H9 (cell line): Measurements from ENCODE around the gene ARFGAP1. TPM values are rescaled to one million over a fixed set of nuclear protein-coding genes. Genes with fewer than 3 reads are reported as not detected.

Experiments used
- DNase-seq: peaks from one replicate; pipeline ENCODE4 v3.0.0-alpha.2; 2017
- H2AFZ ChIP-seq: one replicate; pipeline ENCODE4 v1.6.1; 2013; ENCODE audit warnings: mild to moderate bottlenecking, low read length, control low read depth, moderate library complexity
- H2AK5ac ChIP-seq: 2 replicates; pipeline ENCODE4 v1.6.1; 2013; ENCODE audit warnings: low read length, control low read depth, mixed read lengths; ENCODE audit not compliant: insufficient read length
- H2BK120ac ChIP-seq: one replicate; pipeline ENCODE4 v1.6.1; 2013; ENCODE audit warnings: low read depth, mild to moderate bottlenecking, low read length, control low read depth, inconsistent platforms; ENCODE audit not compliant: poor library complexity, severe bottlenecking
- H2BK12ac ChIP-seq: 2 replicates; pipeline ENCODE4 v1.6.1; 2013; ENCODE audit warnings: low read length, control low read depth, mixed read lengths, low read depth; ENCODE audit not compliant: insufficient read length
- H2BK15ac ChIP-seq: 2 replicates; pipeline ENCODE4 v1.6.1; 2013; ENCODE audit warnings: low read depth, low read length, control low read depth
- H2BK20ac ChIP-seq: one replicate; pipeline ENCODE4 v1.6.1; 2013; ENCODE audit warnings: low read depth, mild to moderate bottlenecking, low read length, control low read depth, inconsistent platforms; ENCODE audit not compliant: poor library complexity, severe bottlenecking
- H2BK5ac ChIP-seq: 2 replicates; pipeline ENCODE4 v1.6.1; 2013; ENCODE audit warnings: low read length, control low read depth, mixed read lengths; ENCODE audit not compliant: insufficient read length
- H3K14ac ChIP-seq: 2 replicates; pipeline ENCODE4 v1.6.1; 2013; ENCODE audit warnings: low read length, control low read depth; ENCODE audit not compliant: insufficient read depth
- H3K18ac ChIP-seq: 2 replicates; pipeline ENCODE4 v1.6.1; 2013; ENCODE audit warnings: low read depth, mild to moderate bottlenecking, mixed read lengths, low read length, control low read depth; ENCODE audit not compliant: insufficient read length
- H3K23ac ChIP-seq: 2 replicates; pipeline ENCODE4 v1.6.1; 2013; ENCODE audit warnings: low read length, control low read depth, mixed read lengths, low read depth; ENCODE audit not compliant: insufficient read length
- H3K23me2 ChIP-seq: 2 replicates; pipeline ENCODE4 v1.6.1; 2013; ENCODE audit warnings: low read depth, mild to moderate bottlenecking, mixed read lengths, low read length, control low read depth; ENCODE audit not compliant: insufficient read length, poor library complexity, severe bottlenecking
- H3K27ac ChIP-seq: 2 replicates; pipeline ENCODE4 v1.5.1; 2013; ENCODE audit warnings: low read length, control low read depth, mixed read lengths, low read depth; ENCODE audit not compliant: insufficient read length
- H3K27me3 ChIP-seq: 2 replicates; pipeline ENCODE4 v1.6.1; 2013; ENCODE audit warnings: low read length, control low read depth, inconsistent platforms; ENCODE audit not compliant: insufficient read depth
- H3K4ac ChIP-seq: 2 replicates; pipeline ENCODE4 v1.6.1; 2013; ENCODE audit warnings: low read depth, mild to moderate bottlenecking, control low read depth, inconsistent platforms, low read length, moderate library complexity
- H3K4me1 ChIP-seq: 2 replicates; pipeline ENCODE4 v1.6.1; 2013; ENCODE audit warnings: low read length, control low read depth, inconsistent platforms; ENCODE audit not compliant: insufficient read depth
- H3K4me2 ChIP-seq: 2 replicates; pipeline ENCODE4 v1.6.1; 2013; ENCODE audit warnings: low read length, control low read depth, mixed read lengths; ENCODE audit not compliant: insufficient read length, insufficient read depth
- H3K56ac ChIP-seq: 2 replicates; pipeline ENCODE4 v1.6.1; 2013; ENCODE audit warnings: low read depth, mild to moderate bottlenecking, mixed read lengths, low read length, control low read depth; ENCODE audit not compliant: insufficient read length
- H3K79me1 ChIP-seq: 2 replicates; pipeline ENCODE4 v1.6.1; 2013; ENCODE audit warnings: low read depth, mild to moderate bottlenecking, moderate library complexity, low read length, control low read depth, inconsistent platforms; ENCODE audit not compliant: insufficient read depth, poor library complexity, severe bottlenecking
- H3K79me2 ChIP-seq: 2 replicates; pipeline ENCODE4 v1.6.1; 2013; ENCODE audit warnings: low read length, control low read depth, inconsistent platforms; ENCODE audit not compliant: insufficient read depth
- H3K9ac ChIP-seq: 2 replicates; pipeline ENCODE4 v1.6.1; 2013; ENCODE audit warnings: low read length, control low read depth, mixed read lengths; ENCODE audit not compliant: insufficient read length; ENCODE audit errors: extremely low read depth
- H3K9me3 ChIP-seq: one replicate; pipeline ENCODE4 v1.6.1; 2013; ENCODE audit warnings: low read depth, low read length, inconsistent platforms; ENCODE audit not compliant: control insufficient read depth
- H3T11ph ChIP-seq: one replicate; pipeline ENCODE4 v1.6.1; 2013; ENCODE audit warnings: mild to moderate bottlenecking, low read length, control low read depth, inconsistent platforms
- H4K20me1 ChIP-seq: one replicate; pipeline ENCODE4 v1.6.1; 2013; ENCODE audit not compliant: control insufficient read depth, insufficient read length, insufficient read depth
- H4K5ac ChIP-seq: 2 replicates; pipeline ENCODE4 v1.6.1; 2013; ENCODE audit warnings: low read depth, mild to moderate bottlenecking, mixed read lengths, low read length, control low read depth; ENCODE audit not compliant: insufficient read length
- H4K8ac ChIP-seq: replicated peaks from 2 replicates; pipeline ENCODE4 v1.6.1; 2013; ENCODE audit warnings: low read length, control low read depth, mixed read lengths, low read depth; ENCODE audit not compliant: insufficient read length
- H4K91ac ChIP-seq: 2 replicates; pipeline ENCODE4 v1.6.1; 2013; ENCODE audit warnings: low read depth, mild to moderate bottlenecking, moderate library complexity, mixed read lengths, low read length, control low read depth; ENCODE audit not compliant: insufficient read length
- H3K27ac Mint-ChIP-seq, 3 experiments: 2 replicates in 2 of 3; 3 replicates in 1 of 3; pipeline ENCODE4 v1.8.0; 2020 to 2021; ENCODE audit warnings: mixed read lengths in 3 of 3, mild to moderate bottlenecking in 1 of 3, moderate library complexity in 1 of 3
- H3K27me3 Mint-ChIP-seq: 2 replicates; pipeline ENCODE4 v1.8.0; 2021; ENCODE audit warnings: low read depth, mild to moderate bottlenecking, moderate library complexity, mixed read lengths
- H3K36me3 Mint-ChIP-seq, 3 experiments: 2 replicates in 2 of 3; 3 replicates in 1 of 3; pipeline ENCODE4 v1.8.0; 2020 to 2021; ENCODE audit warnings: low read depth in 3 of 3, mixed read lengths in 3 of 3; ENCODE audit not compliant: insufficient read depth in 1 of 3
- H3K4me1 Mint-ChIP-seq, 2 experiments: 2 replicates each; pipeline ENCODE4 v1.8.0; 2020; ENCODE audit warnings: mixed read lengths in 2 of 2
- H3K4me3 Mint-ChIP-seq, 2 experiments: 2 replicates in 1 of 2; 3 replicates in 1 of 2; pipeline ENCODE4 v1.8.0; 2020 to 2021; ENCODE audit warnings: mild to moderate bottlenecking in 2 of 2, mixed read lengths in 2 of 2, moderate library complexity in 1 of 2
- H3K9me3 Mint-ChIP-seq, 2 experiments: 2 replicates in 1 of 2; 3 replicates in 1 of 2; pipeline ENCODE4 v1.8.0; 2020; ENCODE audit warnings: mild to moderate bottlenecking in 2 of 2, mixed read lengths in 2 of 2, moderate library complexity in 1 of 2
- CTCF ChIP-seq: fragments of 200-600 bp; sonication (generic); conservative IDR thresholded peaks from 3 replicates; pipeline ENCODE4 v1.8.0; 2021; ENCODE audit warnings: antibody characterized with exemption, mild to moderate bottlenecking
- WGBS: extraction: QIAGEN DNeasy Blood & Tissue Kit; methylation state at CpG from one replicate; pipeline ENCODE4 v1.1.7; 2013; ENCODE audit warnings: missing lambda C conversion rate, low lambda C conversion rate, mixed read lengths; ENCODE audit not compliant: insufficient read length; ENCODE audit errors: extremely low coverage; 5-methylcytosine and 5-hydroxymethylcytosine counted together
- total RNA-seq: library from RNA; stranded (reverse); gene quantifications from 2 replicates; pipeline ENCODE4 v1.2.1, GENCODE V29; 2021

Gene ARFGAP1
- total RNA-seq, 1 experiment from 2014 or later: 114 TPM

- no peak overlapping the region for H3K27ac Mint-ChIP-seq
- WGBS: no CpG with 5 or more reads among the region's 9 CpGs
Observed at GRCh38 chr20:63262836-63263235, 9.8 kb upstream of the ARFGAP1 start.

More at GRCh38 chr20:63262836-63263235, 9.8 kb upstream of the ARFGAP1 start:
- Histone ChIP-seq H3K4me2 (no peak overlapping the region), H2AFZ (no peak overlapping the region), H4K91ac (no peak overlapping the region), H3K18ac (no peak overlapping the region), H3T11ph (no peak overlapping the region), H3K56ac (no peak overlapping the region), H3K4me1 (no peaks in the 10 kb centered on the region; the same call in 1 of the 2 replicates), H2AK5ac (no peak overlapping the region), H2BK120ac (no peak overlapping the region), H3K4ac (no peak overlapping the region), H3K79me1 (no peaks in the 10 kb centered on the region), H2BK20ac (no peak overlapping the region), H3K14ac (no peak overlapping the region), H3K9me3 (no peaks in the 10 kb centered on the region), H3K23ac (no peak overlapping the region), H3K23me2 (no peaks in the 10 kb centered on the region), H2BK15ac (no peak overlapping the region), H4K5ac (no peak overlapping the region), H2BK12ac (no peak overlapping the region), H3K27ac (no peak overlapping the region), H3K9ac (no peak overlapping the region), H3K27me3 (no peaks in the 10 kb centered on the region), H4K8ac (no peak overlapping the region), H3K79me2 (no peaks in the 10 kb centered on the region), H2BK5ac (no peak overlapping the region), H4K20me1 (no peaks in the 10 kb centered on the region)
- peaks cover 4 to 24% of the 10 kb centered on the region in 2 experiments; a peak in 3 of 4 replicates for H3K4me1 Mint-ChIP-seq
- no peak for DNase-seq
- no peaks in the 10 kb centered on the region for H3K9me3 Mint-ChIP-seq
- no peaks in the 10 kb centered on the region for H3K36me3 Mint-ChIP-seq
- no peak for TF ChIP-seq CTCF
- H3K4me3 Mint-ChIP-seq: no peak overlapping the region; a peak in 1 of 5 replicates
- peaks cover 17% of the 10 kb centered on the region for H3K27me3 Mint-ChIP-seq
